T-cell (primary cell): Measurements from ENCODE around the gene TSPAN2. TPM values are rescaled to one million over a fixed set of nuclear protein-coding genes. Genes with fewer than 3 reads are reported as not detected.

Experiments used
- ATAC-seq, 4 experiments: fragments of 200-7000 bp in 3 of 4; fragments of 150-1000 bp in 1 of 4; cut with Tn5 transposase; replicated peaks in 1 of 4; 1 replicate in 3 of 4; 2 replicates in 1 of 4; pipeline ENCODE4 v1.10.0; 2021; ENCODE audit warnings: moderate library complexity in 3 of 4, mild to moderate bottlenecking in 2 of 4, moderate number of reproducible peaks in 1 of 4
- CTCF ChIA-PET, 2 donors: fragments of 300-600 bp; sonication (Branson Sonifier 250); formaldehyde crosslinking; loops; one replicate each; lab custom pipeline; 2022; ENCODE audit warnings: antibody characterized with exemption in 2 of 2; lab: Charles Lee
- POLR2A ChIA-PET, 2 donors: fragments of 300-600 bp; sonication (Branson Sonifier 250); formaldehyde crosslinking; loops; one replicate each; lab custom pipeline; 2022; ENCODE audit warnings: antibody characterized with exemption in 2 of 2; lab: Charles Lee
- DNase-seq, 35 experiments: peaks; one replicate each; pipeline versions ENCODE4 v3.0.0 to v3.0.0-alpha.2; 2013 to 2023
- H3K27ac ChIP-seq: one replicate; pipeline ENCODE4 v1.5.1; 2013; ENCODE audit warnings: low read length
- H3K27me3 ChIP-seq, 2 experiments: replicated peaks in 1 of 2; 1 replicate in 1 of 2; 2 replicates in 1 of 2; pipeline versions ENCODE4 v1.6.1 to v1.7.0; 2013; ENCODE audit warnings: low read length in 1 of 2, mixed read lengths in 1 of 2; ENCODE audit not compliant: control insufficient read depth in 2 of 2, insufficient read depth in 2 of 2; ENCODE audit errors: extremely low read depth in 1 of 2
- H3K36me3 ChIP-seq, 2 donors: 1 replicate in 1 of 2; 2 replicates in 1 of 2; pipeline versions ENCODE4 v1.6.1 to v1.7.0; 2013; ENCODE audit warnings: low read length in 1 of 2; ENCODE audit not compliant: control insufficient read depth in 2 of 2, insufficient read depth in 1 of 2; ENCODE audit errors: extremely low read depth in 1 of 2
- H3K4me1 ChIP-seq, 2 experiments: 1 replicate in 1 of 2; 2 replicates in 1 of 2; pipeline versions ENCODE4 v1.6.1 to v1.7.0; 2013; ENCODE audit warnings: low read length in 2 of 2, mixed read lengths in 1 of 2; ENCODE audit not compliant: insufficient read depth in 2 of 2, control insufficient read depth in 1 of 2; ENCODE audit errors: extremely low read depth in 1 of 2
- H3K4me3 ChIP-seq, 2 donors: 1 replicate in 1 of 2; 2 replicates in 1 of 2; pipeline versions ENCODE4 v1.5.1 to v1.7.0; 2013; ENCODE audit warnings: mild to moderate bottlenecking in 2 of 2, low read length in 1 of 2, moderate library complexity in 1 of 2; ENCODE audit not compliant: control insufficient read depth in 1 of 2; ENCODE audit errors: extremely low read depth in 1 of 2
- H3K9me3 ChIP-seq: 2 replicates; pipeline ENCODE4 v1.7.0; 2013
- H3K27ac Mint-ChIP-seq, 2 donors: one replicate each; pipeline ENCODE4 v1.8.0; 2020 to 2021; ENCODE audit warnings: mild to moderate bottlenecking in 2 of 2, mixed read lengths in 2 of 2
- H3K27me3 Mint-ChIP-seq, 2 donors: one replicate each; pipeline ENCODE4 v1.8.0; 2021 to 2022; ENCODE audit warnings: mixed read lengths in 2 of 2
- H3K36me3 Mint-ChIP-seq: one replicate; pipeline ENCODE4 v1.8.0; 2021; ENCODE audit warnings: mixed read lengths
- H3K4me1 Mint-ChIP-seq, 3 donors: one replicate each; pipeline ENCODE4 v1.8.0; 2020 to 2022; ENCODE audit warnings: mixed read lengths in 3 of 3, mild to moderate bottlenecking in 1 of 3
- H3K4me3 Mint-ChIP-seq, 3 donors: one replicate each; pipeline ENCODE4 v1.8.0; 2020 to 2022; ENCODE audit warnings: mild to moderate bottlenecking in 3 of 3, mixed read lengths in 3 of 3, moderate library complexity in 3 of 3
- H3K9me3 Mint-ChIP-seq, 3 donors: one replicate each; pipeline ENCODE4 v1.8.0; 2020 to 2022; ENCODE audit warnings: mixed read lengths in 3 of 3
- WGBS: methylation state at CpG from one replicate; pipeline ENCODE4 v1.1.5; 2013; ENCODE audit warnings: missing lambda C conversion rate; ENCODE audit not compliant: insufficient coverage; 5-methylcytosine and 5-hydroxymethylcytosine counted together
- total RNA-seq, 35 experiments: library from RNA in 6 of 35; stranded (reverse) in 6 of 35; fragments of 120-200 nt in 1 of 35; gene quantifications; one replicate each; pipeline versions ENCODE4 v1.2.1 to v1.2.4 and lab custom pipeline; 2013 to 2026

TSPAN2 gene
- total RNA-seq, 5 donors from 2014 or later (not counting 1 experiment from before 2014, with no cell fraction given), result 2.1 to 8.7 (median 4.0) TPM

DNA sequence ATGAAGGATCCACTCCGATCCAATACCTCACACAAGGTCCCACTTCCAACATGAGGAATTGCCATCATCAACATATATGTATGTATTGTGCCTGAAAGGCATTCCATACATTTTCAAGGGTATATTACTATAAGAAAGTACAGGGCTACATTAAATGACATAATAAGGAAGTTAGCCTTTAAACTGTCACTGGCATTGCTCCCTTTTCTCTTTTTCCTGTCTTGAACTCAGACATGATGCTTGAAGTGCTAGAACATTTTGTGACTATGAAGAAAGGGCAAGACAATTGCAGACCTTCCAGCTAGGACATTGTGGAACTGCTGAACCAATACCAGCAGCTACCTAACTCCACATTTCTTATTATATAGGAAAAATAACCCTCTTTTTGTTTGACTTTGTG, 2.9 kb upstream of the TSPAN2 start:
- Histone ChIP-seq H3K36me3 (no peaks in the 10 kb centered on the region), H3K27ac (no peak overlapping the region), H3K4me1 (peaks cover 6 to 23% of the 10 kb centered on the region in 2 experiments), H3K27me3 (peaks cover 0 to 2% of the 10 kb centered on the region in 2 experiments), H3K9me3 (no peaks in the 10 kb centered on the region), H3K4me3 (no peak overlapping the region)
- no CpG with 5 or more reads among the region's 1 CpG for WGBS
- POLR2A ChIA-PET, result no interaction called here
- no peak for ATAC-seq
- DNase-seq, result no peak
- Mint-ChIP-seq H3K27me3 (no peaks in the 10 kb centered on the region), H3K36me3 (no peaks in the 10 kb centered on the region), H3K4me1 (peaks cover 35 to 53% (median 41%) of the 10 kb centered on the region in 3 donors), H3K9me3 (no peaks in the 10 kb centered on the region), H3K27ac (no peak overlapping the region), H3K4me3 (no peak overlapping the region)
- CTCF ChIA-PET, result no interaction called here

DNA sequence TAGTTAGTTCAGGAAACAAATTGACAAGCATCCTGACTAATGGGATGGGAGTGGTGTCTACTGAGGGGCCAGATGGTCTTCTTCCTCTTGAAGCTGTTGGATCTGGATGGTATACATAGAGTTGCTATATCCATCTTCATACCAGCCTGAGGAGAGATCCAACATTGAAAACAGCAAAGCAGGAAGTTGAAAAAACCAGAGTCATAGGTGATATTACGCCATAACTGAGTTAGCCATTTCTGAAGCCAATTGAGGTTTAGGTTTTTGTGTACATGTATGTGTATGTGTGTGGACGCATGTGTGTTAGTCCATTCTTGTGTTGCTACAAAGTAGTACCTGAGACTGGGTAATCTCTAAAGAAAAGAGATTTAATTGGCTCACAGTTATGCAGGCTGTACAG, 2.3 kb upstream of the TSPAN2 start:
- Mint-ChIP-seq H3K4me1 (peaks cover 31 to 48% (median 36%) of the 10 kb centered on the region in 3 donors), H3K9me3 (no peaks in the 10 kb centered on the region), H3K36me3 (no peaks in the 10 kb centered on the region), H3K4me3 (no peak overlapping the region), H3K27ac (peak overlapping the region in 1 of 2 donors; percentile 45), H3K27me3 (no peaks in the 10 kb centered on the region)
- no peak overlapping the region for H3K4me3 ChIP-seq
- peaks cover 0 to 2% of the 10 kb centered on the region in 2 experiments for H3K27me3 ChIP-seq
- POLR2A ChIA-PET, result no interaction called here
- H3K27ac ChIP-seq, result no peak overlapping the region
- ATAC-seq (no peak), DNase-seq (no peak)
- peaks cover 6 to 28% of the 10 kb centered on the region in 2 experiments for H3K4me1 ChIP-seq
- H3K36me3 ChIP-seq, result no peaks in the 10 kb centered on the region
- no peaks in the 10 kb centered on the region for H3K9me3 ChIP-seq
- 94% methylated on average over 2 of the region's 2 CpGs for WGBS
- CTCF ChIA-PET, result no interaction called here

DNA sequence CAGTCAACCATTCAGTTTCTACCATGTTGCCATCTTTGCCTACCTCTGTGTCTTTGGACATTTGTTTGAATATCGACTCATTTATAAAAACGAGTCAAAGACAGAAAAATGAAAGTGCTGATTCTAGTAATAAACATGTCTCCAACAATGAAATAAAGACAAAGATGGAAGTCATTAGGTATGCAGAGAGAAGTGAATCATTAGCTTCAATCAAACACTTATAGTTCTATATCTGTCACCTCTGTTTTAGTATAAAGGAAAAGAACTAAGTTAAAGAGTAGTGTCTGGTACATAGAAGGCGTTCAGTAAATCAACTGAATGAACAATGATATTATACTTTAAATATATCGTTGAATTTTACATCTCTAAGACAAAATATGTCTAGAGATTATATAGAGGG, 1.7 kb upstream of the TSPAN2 start:
- ATAC-seq (no peak), DNase-seq (no peak)
- Mint-ChIP-seq H3K4me3 (peak overlapping the region; percentile 8 to 81 (median 77)), H3K4me1 (peaks cover 29 to 47% (median 37%) of the 10 kb centered on the region in 3 donors), H3K27ac (no peak overlapping the region), H3K36me3 (no peaks in the 10 kb centered on the region), H3K9me3 (no peaks in the 10 kb centered on the region), H3K27me3 (peaks cover 0 to 4% of the 10 kb centered on the region in 2 donors)
- no peak overlapping the region for H3K4me3 ChIP-seq
- ChIA-PET CTCF (no interaction called here), POLR2A (interaction anchor here in 1 of 2 donors (1.9 kb wide), 1 partner anchor 8 kb away, joined by 7 read pairs; no protein-coding TSS in a partner anchor)
- no CpG with 5 or more reads among the region's 4 CpGs for WGBS
- H3K27ac ChIP-seq, result no peak overlapping the region
- peaks cover 0 to 2% of the 10 kb centered on the region in 2 experiments for H3K27me3 ChIP-seq
- H3K9me3 ChIP-seq, result no peaks in the 10 kb centered on the region
- H3K36me3 ChIP-seq, result no peaks in the 10 kb centered on the region
- peaks cover 6 to 31% of the 10 kb centered on the region in 2 experiments for H3K4me1 ChIP-seq

DNA sequence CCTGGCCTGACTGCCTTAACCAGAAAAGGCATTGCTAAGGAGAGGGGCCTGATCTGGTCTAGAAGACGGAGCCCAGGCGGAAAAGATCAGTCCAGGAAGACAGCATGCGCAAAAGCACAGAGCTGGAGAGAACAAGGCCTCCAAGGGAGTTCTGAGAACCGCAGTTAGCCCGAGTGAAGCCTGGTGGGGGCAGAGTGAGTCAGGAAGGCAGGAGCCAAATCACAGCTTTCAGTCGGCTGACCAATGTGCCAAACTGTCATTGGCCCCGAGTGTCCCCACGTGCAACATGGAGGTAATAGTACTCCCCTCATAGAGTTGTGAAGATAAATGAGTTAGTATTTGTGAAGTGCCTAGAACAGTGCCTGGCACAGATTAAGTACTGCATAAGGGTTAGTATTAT, 1.2 kb upstream of the TSPAN2 start:
- H3K9me3 ChIP-seq, result no peaks in the 10 kb centered on the region
- no peaks in the 10 kb centered on the region for H3K36me3 ChIP-seq
- H3K4me1 Mint-ChIP-seq, result peaks cover 33 to 47% (median 35%) of the 10 kb centered on the region in 3 donors
- H3K4me3 Mint-ChIP-seq, result peak overlapping the region; percentile 8 to 81 (median 77)
- H3K36me3 Mint-ChIP-seq, result no peaks in the 10 kb centered on the region
- peak overlapping the region in 1 of 2 donors; percentile 16 for H3K27ac Mint-ChIP-seq
- CTCF ChIA-PET, result no interaction called here
- ATAC-seq (no peak), DNase-seq (no peak)
- no peak overlapping the region for H3K4me3 ChIP-seq
- no peaks in the 10 kb centered on the region for H3K9me3 Mint-ChIP-seq
- WGBS, result 97% methylated on average over 5 of the region's 8 CpGs
- peaks cover 7 to 33% of the 10 kb centered on the region in 2 experiments for H3K4me1 ChIP-seq
- POLR2A ChIA-PET, result interaction anchor here in 1 of 2 donors (1.9 kb wide), 1 partner anchor 9 kb away, joined by 7 read pairs; no protein-coding TSS in a partner anchor
- peaks cover 0 to 2% of the 10 kb centered on the region in 2 experiments for H3K27me3 ChIP-seq
- H3K27me3 Mint-ChIP-seq, result peaks cover 0 to 4% of the 10 kb centered on the region in 2 donors
- no peak overlapping the region for H3K27ac ChIP-seq

DNA sequence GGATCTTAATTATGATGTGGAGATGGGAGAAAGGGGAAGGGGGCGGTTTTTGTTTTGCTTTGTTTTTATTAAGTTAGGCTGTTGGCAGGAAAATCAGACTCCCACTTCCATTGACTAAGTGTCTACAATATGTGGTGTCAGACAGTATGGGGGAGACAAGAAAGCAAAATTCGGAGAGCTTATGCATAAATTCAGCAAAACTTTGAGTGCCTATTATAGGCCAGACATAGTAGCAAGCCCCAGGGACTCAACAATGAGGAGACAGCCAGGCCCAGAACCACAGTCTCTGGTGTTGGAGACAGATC, 835 bp upstream of the TSPAN2 start:
- no peaks in the 10 kb centered on the region for H3K9me3 ChIP-seq
- peak overlapping the region; percentile 77 to 83 (median 81) for H3K4me3 Mint-ChIP-seq
- H3K27me3 ChIP-seq, result peaks cover 0 to 2% of the 10 kb centered on the region in 2 experiments
- H3K4me1 ChIP-seq, result peaks cover 10 to 37% of the 10 kb centered on the region in 2 experiments
- POLR2A ChIA-PET, result interaction anchor here in 1 of 2 donors (1.9 kb wide), 1 partner anchor 9 kb away, joined by 7 read pairs; no protein-coding TSS in a partner anchor
- no peaks in the 10 kb centered on the region for H3K36me3 ChIP-seq
- H3K27me3 Mint-ChIP-seq, result peaks cover 0 to 4% of the 10 kb centered on the region in 2 donors
- no peaks in the 10 kb centered on the region for H3K9me3 Mint-ChIP-seq
- WGBS, result 62% methylated on average over 1 of the region's 2 CpGs
- H3K4me3 ChIP-seq, result peak overlapping the region; percentile 69 to 89
- no peaks in the 10 kb centered on the region for H3K36me3 Mint-ChIP-seq
- H3K27ac ChIP-seq, result peak overlapping the region; percentile 54
- DNase-seq (peak in 1 of 35 experiments; percentile 16), ATAC-seq (no peak)
- peaks cover 32 to 47% (median 37%) of the 10 kb centered on the region in 3 donors for H3K4me1 Mint-ChIP-seq
- no peak overlapping the region for H3K27ac Mint-ChIP-seq
- CTCF ChIA-PET, result interaction anchor here in 1 of 2 donors (0.6 to 1.0 kb wide), 2 partner anchors 8 to 21 kb away, joined by 3 read pairs; no protein-coding TSS in a partner anchor

DNA sequence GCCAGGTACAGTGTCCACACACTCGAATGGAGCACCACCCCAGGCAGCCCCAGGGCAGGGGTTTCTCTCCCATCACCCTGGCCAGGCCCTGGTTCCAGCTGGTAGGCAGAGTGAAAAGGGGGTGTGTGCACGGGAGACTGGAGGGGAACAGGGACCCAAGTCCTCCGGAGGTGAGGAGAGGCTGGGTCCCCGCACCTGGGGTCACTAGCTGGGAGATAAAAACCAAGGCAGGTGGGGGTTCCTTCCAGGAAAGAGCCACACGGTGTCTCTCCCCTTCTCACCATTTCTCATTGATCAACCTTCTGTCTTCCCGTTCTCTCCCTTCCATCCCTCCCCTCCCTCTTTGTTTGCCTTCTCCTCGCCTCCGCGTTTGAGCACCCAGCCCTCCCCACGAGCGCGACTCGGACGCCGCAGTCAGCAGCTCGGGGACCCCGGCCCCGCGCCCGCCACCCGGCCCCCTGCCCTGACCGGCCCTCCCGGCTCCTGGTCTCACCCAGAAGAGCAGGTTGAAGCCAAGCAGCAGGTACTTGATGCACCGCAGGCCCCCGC, 358 bp downstream of the TSPAN2 start:
- H3K9me3 Mint-ChIP-seq, result no peaks in the 10 kb centered on the region
- Histone ChIP-seq H3K9me3 (no peaks in the 10 kb centered on the region), H3K27ac (peak overlapping the region; percentile 22), H3K36me3 (no peaks in the 10 kb centered on the region), H3K4me3 (peak overlapping the region; percentile 26 to 69), H3K27me3 (peaks cover 0 to 2% of the 10 kb centered on the region in 2 experiments), H3K4me1 (peaks cover 10 to 43% of the 10 kb centered on the region in 2 experiments)
- peaks cover 0 to 4% of the 10 kb centered on the region in 2 donors for H3K27me3 Mint-ChIP-seq
- DNase-seq, result peak in 2 of 35 experiments; percentile 9 to 10
- 0% methylated on average over 12 of the region's 25 CpGs for WGBS
- peak overlapping the region; percentile 73 to 81 (median 81) for H3K4me3 Mint-ChIP-seq
- POLR2A ChIA-PET, result interaction anchor here in 1 of 2 donors (0.6 to 1.9 kb wide), 2 partner anchors 10 to 1330 kb away, joined by 7 to 10 read pairs; no protein-coding TSS in a partner anchor
- H3K27ac Mint-ChIP-seq, result peak overlapping the region in 1 of 2 donors; percentile 34
- H3K36me3 Mint-ChIP-seq, result no peaks in the 10 kb centered on the region
- CTCF ChIA-PET, result no interaction called here
- H3K4me1 Mint-ChIP-seq, result peaks cover 40 to 56% (median 45%) of the 10 kb centered on the region in 3 donors
- peak in 3 of 4 experiments; percentile 5 to 10 (median 5) for ATAC-seq
